HL-60/S4 (cell line): ENCODE data around the gene TMEM88.
"Not testable (repeated sequence)": the region's sequence is repeated elsewhere in the genome, so short reads cannot be mapped to it uniquely, and the experiment has no call there.

Source experiments
- in situ Hi-C: fragments of 300-500 bp; cut with MboI; formaldehyde crosslinking; loops from 2 replicates; pipeline ENCODE4 v1.14.3; 2022; ENCODE audit warnings: low sequenced_read_pairs

The TMEM88 gene

GRCh38 chr17:7856011-7856810 is 1.3 kb downstream of the TMEM88 start:
- in situ Hi-C loops, result no loop called here

- in situ Hi-C loops, result no loop called here
These were observed 2.2 kb downstream of the TMEM88 start, which contains the start of gene NAA38 for GRCh38 chr17:7856811-7857712. Gene NAA38 (minus strand): TSS chr17:7857559. CDS start chr17:7857463, 96 bp downstream.

GRCh38 chr17:7857713-7858521 is 3.1 kb downstream of the TMEM88 start, which contains the start of gene CYB5D1:
Gene CYB5D1 (plus strand): TSS chr17:7858003. CDS start chr17:7858135, 132 bp downstream.
- in situ Hi-C loops, result no loop called here

GRCh38 chr17:7858522-7858810 is 3.6 kb downstream of the TMEM88 start:
- in situ Hi-C loops, result no loop called here

- in situ Hi-C loops, result no loop called here
These were observed 4.2 kb downstream of the TMEM88 start for GRCh38 chr17:7859028-7859427.

- in situ Hi-C loops, result no loop called here
These were observed 8.0 kb downstream of the TMEM88 start for GRCh38 chr17:7862692-7863437.

GRCh38 chr17:7864384-7864783 is 9.5 kb downstream of the TMEM88 start:
- in situ Hi-C loops, result not testable (repeated sequence)

GRCh38 chr17:7864995-7865650 is 10.3 kb downstream of the TMEM88 start:
- in situ Hi-C loops, result no loop called here

GRCh38 chr17:7867881-7868329 is 13.0 kb downstream of the TMEM88 start:
- in situ Hi-C loops, result no loop called here

- in situ Hi-C loops, result no loop called here
These were observed 18.2 kb downstream of the TMEM88 start for GRCh38 chr17:7873051-7873450.

- in situ Hi-C loops, result no loop called here
These were observed 21.0 kb downstream of the TMEM88 start for GRCh38 chr17:7875804-7876370.

- in situ Hi-C loops, result no loop called here
These were observed 23.4 kb downstream of the TMEM88 start for GRCh38 chr17:7878234-7878633.

GRCh38 chr17:7880076-7880868 is 25.4 kb downstream of the TMEM88 start:
- in situ Hi-C loops, result no loop called here

GRCh38 chr17:7881276-7882054 is 26.6 kb downstream of the TMEM88 start:
- in situ Hi-C loops, result no loop called here

- in situ Hi-C loops, result no loop called here
These were observed 27.2 kb downstream of the TMEM88 start for GRCh38 chr17:7882068-7882467.

GRCh38 chr17:7882629-7883028 is 27.8 kb downstream of the TMEM88 start:
- in situ Hi-C loops, result no loop called here

GRCh38 chr17:7883781-7884386 is 29.0 kb downstream of the TMEM88 start:
- in situ Hi-C loops, result no loop called here
